Esophagus muscularis mucosa (tissue), 3 donors: ENCODE measurements around the gene CH25H.

Experiments used
- POLR2AphosphoS5 ChIP-seq, 2 donors: sonication (generic); formaldehyde crosslinking; IDR thresholded peaks; one replicate each; pipeline ENCODE4 v1.6.1; 2017; ENCODE audit warnings: antibody characterized with exemption in 2 of 2
- TF ChIP-seq, protein P1 (sequence below), 3 experiments: fragments of 200-600 bp in 2 of 3; fragments of 450-650 bp in 1 of 3; sonication (generic) in 2 of 3; IDR thresholded peaks; one replicate each; pipeline ENCODE4 v1.5.1; 2017 to 2019; ENCODE audit warnings: antibody characterized with exemption in 3 of 3, mild to moderate bottlenecking in 2 of 3, moderate library complexity in 1 of 3

DNA sequence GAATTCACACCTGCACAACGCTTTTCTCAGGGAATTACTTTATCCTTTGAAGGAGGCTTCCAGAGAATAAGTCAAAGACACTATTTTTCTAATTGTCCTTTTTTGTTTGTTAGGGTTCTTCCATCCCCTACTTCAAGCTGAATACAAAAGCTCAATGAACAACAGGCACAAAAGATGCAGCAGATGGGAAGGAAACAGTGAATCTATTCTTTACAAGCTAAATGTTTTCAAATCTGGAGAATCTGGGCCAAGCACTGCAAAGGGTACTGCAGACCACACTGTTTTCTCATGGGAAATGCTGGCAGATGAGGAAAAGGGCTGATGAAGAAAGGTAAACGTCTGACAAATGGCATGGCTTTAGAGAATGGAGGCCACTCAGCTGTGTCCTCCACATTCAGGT lies 25.9 kb upstream of the CH25H start:
- TF ChIP-seq, protein P1, sequence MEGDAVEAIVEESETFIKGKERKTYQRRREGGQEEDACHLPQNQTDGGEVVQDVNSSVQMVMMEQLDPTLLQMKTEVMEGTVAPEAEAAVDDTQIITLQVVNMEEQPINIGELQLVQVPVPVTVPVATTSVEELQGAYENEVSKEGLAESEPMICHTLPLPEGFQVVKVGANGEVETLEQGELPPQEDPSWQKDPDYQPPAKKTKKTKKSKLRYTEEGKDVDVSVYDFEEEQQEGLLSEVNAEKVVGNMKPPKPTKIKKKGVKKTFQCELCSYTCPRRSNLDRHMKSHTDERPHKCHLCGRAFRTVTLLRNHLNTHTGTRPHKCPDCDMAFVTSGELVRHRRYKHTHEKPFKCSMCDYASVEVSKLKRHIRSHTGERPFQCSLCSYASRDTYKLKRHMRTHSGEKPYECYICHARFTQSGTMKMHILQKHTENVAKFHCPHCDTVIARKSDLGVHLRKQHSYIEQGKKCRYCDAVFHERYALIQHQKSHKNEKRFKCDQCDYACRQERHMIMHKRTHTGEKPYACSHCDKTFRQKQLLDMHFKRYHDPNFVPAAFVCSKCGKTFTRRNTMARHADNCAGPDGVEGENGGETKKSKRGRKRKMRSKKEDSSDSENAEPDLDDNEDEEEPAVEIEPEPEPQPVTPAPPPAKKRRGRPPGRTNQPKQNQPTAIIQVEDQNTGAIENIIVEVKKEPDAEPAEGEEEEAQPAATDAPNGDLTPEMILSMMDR (IDR thresholded peaks at IDR 0.05), result no peak
- TF ChIP-seq POLR2AphosphoS5 (IDR thresholded peaks at IDR 0.05), result no peak
